GM19043 (cell line): ENCODE results near the gene RERGL.
"Not testable (repeated sequence)": the region's sequence is repeated elsewhere in the genome, so short reads cannot be mapped to it uniquely, and the experiment has no call there.

Source experiments
- ATAC-seq: cut with Tn5 transposase; IDR thresholded peaks from one replicate; pipeline ENCODE4 v1.9.1; 2021; ENCODE audit warnings: low read depth; ENCODE audit not compliant: unreplicated experiment

Gene RERGL, protein sequence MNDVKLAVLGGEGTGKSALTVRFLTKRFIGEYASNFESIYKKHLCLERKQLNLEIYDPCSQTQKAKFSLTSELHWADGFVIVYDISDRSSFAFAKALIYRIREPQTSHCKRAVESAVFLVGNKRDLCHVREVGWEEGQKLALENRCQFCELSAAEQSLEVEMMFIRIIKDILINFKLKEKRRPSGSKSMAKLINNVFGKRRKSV

DNA sequence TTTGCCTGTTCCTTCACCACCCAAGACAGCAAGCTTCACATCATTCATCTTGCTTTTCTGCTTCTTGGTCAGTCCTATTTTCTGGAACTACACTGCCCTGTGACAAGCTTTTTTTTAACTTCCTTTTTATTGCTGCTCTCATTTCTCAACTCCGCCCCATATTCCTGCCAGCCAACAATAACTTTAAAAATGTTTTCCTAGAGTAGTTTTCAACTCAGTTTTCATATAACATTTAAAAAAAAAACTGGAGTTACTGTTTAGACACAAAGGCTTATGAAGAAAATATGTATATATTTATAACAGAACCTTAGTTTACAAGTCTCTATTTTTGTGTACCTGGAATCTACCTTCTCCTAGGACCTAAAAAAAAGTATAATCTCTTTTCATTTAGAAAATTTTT is at the start of gene RERGL:
RERGL (minus strand) TSS at position 101 of the 400 bp plus-strand sequence; CDS start at position 48, 53 bp downstream.
- no peak for ATAC-seq

DNA sequence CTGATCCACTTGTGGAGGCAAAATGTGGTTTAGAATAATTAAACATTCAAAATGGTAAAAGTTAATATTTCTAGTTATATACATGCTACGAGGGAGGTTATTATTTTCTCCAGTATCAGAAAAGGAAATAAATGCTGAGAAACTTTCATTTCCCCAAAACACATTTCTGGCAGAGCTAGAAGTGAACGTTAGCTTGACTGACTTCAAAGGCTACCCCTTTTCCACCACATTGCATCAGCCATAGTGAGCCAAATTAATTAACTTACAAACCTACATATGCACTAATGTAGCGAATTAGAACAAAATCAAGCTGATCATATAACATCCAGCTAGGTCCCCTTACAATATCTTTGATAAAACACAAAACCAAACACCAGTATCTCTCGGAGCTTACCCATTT is 49.3 kb upstream of the RERGL start:
- ATAC-seq = no peak

DNA sequence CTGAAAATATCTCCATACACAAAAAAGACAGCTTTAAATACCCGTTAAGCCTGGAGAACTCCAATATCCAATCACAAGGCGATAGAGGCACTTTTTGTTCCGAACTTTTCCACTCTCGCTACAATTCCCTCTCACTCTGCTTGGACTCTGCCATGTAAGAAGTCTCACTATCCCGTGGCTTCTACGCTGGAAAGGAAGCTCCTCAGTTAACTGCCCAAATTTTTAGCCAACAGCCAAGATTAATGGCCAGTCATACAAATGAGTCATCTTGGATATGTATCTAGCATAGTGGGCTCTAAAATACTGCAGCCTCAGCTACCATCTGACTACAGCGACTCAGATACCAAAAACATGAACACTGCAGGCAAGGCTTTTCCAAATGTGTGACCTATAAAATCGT is 45.5 kb upstream of the RERGL start:
- no peak for ATAC-seq

DNA sequence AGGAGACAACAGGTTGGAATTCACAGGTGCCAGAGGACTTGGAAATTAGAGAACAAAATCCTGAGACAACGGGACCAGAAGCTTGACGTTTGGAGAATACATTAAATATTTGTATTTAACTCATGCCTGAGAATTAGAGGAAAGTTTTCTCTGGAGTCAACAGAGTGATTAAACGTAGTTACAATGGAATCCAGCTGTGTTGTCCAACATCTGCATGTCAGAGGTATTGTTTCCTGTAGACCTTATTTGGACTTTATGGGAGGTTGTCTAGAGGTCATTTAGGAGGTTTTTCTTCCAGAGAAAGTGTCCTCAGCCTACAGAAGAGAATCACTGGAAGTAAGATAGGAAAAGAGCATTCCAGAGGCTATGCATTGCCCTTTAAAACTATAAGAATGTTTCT is 45.1 kb upstream of the RERGL start:
- no peak for ATAC-seq

DNA sequence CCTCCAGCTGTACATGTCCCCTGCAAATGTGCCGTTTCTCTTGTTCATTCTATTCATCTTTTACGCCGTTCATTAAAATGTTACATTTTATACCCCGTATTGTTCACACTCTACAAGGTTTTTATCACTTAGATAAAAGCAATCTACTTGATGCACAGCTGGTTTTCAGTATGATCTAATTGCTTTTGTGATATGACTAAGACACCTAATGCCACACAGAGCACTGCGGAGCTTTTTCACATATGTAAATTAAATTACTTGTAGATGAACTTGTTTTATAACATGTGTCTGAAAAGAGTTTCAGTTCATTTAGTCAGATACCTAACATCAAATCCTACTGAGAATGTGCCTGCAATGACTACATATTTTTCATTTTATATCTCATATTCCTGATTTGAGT is 40.9 kb upstream of the RERGL start:
- ATAC-seq = no peak

DNA sequence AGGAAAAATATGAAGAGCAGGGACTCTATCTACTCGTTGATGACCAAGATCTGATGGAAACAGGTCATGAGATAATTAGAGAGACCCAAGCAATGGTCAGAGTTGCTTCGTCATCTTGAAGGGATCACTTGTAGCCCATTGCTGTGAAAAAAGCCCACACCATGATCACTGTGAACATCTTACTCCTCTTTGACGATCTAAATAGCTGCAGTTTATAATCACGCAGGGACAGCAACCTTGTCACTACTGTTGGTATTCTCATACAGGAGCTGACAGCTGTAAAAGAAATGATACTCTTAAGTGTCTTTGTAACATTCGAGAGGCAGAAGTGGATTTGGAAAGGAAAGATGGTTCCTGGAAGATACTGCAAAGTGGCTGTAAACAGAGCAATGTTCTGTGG is 33.7 kb upstream of the RERGL start:
- no peak for ATAC-seq

DNA sequence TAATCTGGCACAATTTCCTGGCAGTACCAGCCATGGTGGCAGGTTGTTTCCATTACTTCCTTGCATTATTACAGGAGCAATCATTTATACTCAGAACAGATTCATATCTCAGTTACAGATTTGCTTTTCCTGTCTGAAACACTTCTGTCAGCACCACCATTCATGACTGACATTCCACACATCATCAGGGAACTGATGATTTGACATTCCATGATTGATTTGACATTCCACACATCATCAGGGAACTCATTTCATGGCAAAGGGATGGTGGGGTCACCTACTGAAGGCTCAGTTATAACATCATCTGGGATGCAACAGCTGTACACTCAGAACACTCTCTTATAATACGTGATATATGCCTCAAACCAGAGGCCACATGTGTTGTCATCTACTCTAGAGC is 30.9 kb upstream of the RERGL start:
- no peak for ATAC-seq

DNA sequence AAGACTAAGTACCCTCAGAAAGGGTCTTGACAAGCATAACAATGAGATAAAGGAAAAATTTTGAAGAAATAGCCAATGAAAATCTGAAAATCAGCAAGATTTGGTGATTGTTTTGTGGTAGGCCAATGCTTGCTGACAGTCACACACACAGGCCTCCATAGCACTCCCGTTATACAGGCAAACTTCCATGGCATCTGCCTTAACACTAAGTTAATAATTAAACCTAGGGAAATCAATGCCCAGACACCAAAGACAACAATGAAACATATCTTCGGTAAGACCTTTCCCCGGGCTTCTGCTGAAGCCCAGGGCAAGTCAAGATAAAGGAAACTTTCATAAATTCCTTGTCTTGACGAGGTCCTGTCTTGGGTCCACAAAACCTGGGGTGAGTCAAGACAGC is 18.6 kb upstream of the RERGL start:
- ATAC-seq = no peak

DNA sequence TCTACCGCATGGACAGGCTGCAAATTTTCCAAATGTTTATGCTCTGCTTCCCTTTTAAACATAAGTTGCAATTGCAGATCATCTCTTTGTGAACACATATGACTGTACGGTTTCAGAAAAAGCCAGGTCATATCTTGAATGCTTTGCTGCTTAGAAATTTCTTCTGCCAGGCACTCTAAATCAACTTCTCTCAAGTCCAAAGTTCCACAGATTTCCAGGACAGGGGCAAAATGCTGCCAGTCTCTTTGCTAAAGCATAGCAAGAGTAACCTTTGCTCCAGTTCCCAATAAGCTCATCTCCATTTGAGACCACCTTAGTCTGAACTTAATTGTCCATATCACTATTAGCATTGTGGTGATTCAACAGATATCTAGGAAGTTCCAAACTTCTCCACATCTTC is 13.6 kb upstream of the RERGL start:
- no peak for ATAC-seq

DNA sequence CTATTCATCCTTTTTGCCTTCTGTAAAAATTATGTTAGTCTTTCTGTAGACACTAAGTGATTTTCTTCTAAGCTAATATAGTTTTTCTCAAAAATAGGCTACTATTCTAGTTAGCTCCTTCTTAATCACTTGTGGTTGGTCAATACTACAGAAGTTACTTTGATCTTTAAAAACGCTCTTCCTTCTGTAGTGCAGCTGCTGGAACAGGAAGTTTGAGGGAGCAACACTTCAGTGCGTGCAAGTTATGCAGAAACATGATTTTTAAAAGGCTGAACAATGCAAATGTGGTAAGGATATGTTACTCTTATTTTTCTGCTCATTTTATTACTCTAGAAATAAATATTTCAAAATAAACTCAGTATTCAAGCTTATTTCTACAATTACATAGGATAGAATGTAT is 11.1 kb upstream of the RERGL start:
- no peak for ATAC-seq

DNA sequence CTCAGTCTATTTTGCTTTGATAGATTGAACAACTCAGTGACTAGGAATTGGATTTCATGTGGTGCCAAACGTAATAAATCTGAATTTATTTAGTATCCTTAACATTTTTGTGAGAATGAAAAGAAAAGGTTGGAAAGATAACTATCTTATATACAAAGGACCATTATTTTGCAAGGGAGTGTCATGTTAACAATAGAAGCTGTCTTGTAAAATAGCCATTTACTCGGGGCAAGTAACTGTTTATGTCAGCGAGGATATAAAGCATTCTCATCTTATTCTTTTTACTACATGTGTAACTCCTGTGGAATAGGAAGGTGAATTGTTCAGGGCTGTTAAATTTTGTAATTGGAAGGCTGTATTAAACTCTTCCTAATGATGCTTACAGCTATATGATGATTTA is 5.9 kb downstream of the RERGL start:
- ATAC-seq = no peak

DNA sequence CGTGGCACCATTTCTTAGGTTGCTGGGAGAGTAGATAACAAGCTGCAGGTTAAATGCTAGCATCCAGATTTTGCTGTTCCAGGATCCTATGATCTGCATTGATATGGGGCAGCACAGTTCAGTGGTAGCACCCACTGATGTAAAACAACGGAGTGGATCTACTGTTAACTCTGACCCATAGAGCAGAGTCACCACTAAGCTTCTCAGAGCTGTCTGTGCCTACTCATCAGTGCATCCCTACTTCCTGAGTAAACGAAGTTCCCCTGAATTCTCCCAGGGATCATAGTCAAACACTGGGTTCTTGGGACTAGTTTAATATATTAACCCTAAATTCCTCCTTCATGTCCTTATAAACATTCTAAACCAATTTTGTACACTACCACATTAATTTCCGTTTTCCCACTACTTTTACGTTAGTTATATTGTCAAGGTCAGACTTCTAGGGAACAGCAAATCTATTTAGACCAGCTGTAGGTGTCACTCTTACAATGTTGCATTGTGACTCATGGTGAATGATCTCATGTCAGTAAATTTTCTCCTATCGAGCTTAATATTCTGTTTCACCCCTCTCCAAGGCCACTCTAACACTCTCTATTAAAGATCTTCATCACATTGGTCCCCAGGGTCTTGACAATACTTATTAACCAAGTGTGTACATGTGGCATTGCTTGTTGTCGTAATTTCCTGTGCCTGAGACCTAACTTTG is 10.3 kb downstream of the RERGL start:
- ATAC-seq = no peak

DNA sequence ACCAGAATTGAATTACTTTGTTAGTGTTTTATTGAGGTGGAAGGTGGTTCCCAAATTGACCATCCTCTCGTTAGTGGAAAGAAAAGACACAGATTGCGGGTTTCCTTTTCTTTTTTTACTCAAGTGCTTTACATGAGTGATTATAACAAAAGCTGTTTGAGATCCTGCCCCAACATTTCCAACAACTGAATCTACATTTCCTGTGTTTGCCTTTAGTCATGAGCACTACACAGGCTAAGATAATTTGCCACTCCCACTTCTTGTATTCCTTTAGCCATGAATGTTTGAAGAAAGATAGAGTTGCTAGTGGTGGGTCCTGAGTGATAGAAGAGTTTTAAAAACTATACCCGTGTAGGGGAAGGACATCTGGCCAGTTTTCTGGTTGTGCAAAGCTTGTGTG is 16.0 kb downstream of the RERGL start:
- ATAC-seq = no peak

DNA sequence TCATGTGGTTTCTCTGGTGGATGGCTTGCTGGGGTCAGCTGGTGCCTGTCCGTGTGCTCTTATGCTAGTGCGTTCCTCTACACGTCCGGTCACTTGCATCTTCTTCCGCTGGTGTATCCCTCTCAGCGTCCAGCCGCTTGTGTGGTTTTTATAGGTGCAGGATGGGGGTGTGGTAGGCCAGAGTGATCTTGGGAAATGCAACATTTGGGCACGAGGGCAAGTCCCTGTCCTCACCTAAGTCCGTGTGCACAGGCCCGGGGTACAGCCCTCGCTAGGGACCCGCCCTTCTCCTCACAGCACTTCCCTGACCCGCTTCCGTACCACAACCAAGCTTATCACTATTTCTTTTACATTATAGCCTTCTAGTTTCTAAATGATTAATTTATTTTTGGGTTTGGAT is 17.3 kb downstream of the RERGL start:
- no peak for ATAC-seq

DNA sequence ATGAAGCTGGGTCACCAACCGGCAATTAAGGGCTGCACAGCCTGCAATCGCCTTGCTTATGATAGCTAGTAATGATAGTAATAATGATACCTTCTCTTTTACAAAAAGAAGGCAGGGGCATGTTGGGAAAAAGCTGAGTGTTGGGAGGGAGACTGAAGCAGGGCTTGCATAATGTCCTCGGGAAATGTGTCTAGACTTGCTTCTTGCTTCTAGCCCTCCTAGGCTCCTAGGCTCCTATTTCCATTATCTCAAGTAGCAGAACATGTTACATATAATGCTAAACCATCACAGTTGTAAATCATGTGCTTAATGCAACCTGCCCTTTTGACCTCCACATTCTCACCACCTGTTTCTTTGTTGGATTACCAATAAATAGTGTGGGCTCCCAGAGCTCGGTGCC is 18.7 kb downstream of the RERGL start:
- no peak for ATAC-seq

DNA sequence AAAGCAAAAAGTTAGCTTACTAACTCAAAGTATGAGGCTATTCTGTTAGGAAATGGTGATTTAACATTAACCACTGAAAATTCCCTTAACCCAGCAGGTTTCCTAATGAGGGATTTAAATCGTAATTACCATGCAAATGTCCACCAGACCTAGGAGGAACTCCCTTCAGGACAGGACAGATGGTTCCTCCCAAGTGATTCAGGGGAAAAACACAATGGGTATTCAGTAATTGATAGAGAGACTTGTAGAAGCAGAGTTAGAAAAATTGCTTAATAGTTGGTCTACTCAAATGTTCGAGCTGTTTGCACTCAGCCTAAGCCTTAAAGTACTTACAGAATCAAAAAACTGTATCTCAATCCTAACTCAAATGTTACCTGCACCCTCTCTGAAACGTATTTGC is 21.6 kb downstream of the RERGL start:
- ATAC-seq = no peak

DNA sequence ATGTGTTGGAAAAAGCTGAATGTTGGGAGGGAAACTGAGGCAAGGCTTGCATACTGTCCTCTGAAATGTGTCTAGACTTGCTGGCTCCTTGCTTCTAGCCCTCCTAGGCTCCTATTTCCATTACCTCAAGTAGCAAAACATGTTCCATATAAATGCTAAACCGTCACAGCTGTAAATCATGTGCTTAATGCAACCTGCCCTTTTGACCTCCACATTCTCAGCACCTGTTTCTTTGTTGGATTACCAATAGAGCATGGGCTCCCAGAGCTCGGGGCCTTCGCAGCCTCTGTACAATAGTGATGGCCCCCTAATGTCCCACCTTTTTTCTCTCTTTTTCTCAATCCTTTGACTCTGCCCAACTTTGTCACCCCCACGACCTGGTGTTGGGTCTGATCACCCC is 23.3 kb downstream of the RERGL start:
- no peak for ATAC-seq

DNA sequence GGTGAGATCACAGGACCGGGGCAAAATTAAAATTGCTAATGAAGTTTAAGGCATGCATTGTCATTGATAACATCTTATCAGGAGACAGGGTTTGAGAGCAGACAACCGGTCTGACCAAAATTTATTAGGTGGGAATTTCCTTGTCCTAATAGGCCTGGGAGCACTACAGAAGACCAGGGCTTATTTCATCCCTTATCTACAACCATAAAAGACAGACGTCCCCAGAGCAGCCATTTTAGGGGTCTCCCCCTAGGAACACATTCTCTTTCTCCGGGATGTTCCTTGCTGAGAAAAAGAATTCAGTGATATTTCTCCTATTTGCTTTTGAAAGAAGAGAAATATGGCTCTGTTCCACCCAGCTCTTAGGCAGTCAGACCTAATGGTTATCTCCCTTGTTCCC is 27.1 kb downstream of the RERGL start:
- ATAC-seq = not testable (repeated sequence)

DNA sequence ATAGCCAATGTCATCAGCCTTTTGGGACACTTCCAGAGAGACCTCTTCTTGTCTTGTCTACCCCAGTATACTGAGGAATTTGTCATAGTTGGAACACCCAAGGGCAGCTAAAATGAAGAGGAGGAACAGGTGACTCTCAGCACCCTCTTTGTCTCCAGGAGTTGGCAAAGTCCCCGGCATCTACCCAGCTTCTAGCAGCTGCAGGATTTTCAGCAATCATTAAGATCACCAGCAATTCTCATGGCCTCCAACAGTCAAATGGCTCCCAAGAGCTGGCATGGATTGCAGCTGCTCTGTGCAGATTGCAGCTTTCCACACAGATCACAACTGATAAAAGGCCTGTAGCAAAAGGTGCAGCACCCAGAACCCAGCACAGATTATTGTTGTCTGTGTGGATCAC is 32.9 kb downstream of the RERGL start:
- no peak for ATAC-seq

DNA sequence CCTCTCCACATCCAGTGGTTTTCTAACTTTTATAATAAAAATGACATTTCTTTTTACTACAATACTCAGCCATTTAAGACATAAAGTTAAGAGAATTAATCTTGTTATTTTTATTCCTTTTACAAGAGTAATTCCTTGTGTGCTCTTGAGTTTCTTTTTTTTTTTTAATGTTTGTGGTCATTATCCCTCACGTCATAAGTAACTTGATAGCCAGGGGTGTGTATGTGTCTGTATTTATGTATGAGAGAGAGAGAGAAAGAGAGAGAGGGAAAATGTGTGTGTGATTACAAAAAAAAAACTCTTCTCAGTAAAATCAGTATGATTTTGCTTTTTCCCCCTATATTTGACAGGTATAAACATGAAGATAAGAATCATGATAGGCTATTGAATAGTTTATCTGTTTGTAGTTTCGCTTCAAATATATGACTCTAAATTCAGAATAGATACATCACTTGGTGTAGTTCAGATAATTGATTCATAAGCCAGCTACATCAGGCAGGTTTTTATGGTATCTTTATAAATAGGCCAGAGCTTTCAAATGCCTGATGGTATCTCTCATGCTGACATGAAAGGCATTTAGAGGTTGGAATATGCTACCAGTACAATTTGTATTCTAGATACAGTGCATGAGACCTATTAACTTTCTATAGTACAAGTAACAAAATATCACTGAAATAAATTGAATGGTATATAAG is 34.9 kb downstream of the RERGL start:
- ATAC-seq = no peak

DNA sequence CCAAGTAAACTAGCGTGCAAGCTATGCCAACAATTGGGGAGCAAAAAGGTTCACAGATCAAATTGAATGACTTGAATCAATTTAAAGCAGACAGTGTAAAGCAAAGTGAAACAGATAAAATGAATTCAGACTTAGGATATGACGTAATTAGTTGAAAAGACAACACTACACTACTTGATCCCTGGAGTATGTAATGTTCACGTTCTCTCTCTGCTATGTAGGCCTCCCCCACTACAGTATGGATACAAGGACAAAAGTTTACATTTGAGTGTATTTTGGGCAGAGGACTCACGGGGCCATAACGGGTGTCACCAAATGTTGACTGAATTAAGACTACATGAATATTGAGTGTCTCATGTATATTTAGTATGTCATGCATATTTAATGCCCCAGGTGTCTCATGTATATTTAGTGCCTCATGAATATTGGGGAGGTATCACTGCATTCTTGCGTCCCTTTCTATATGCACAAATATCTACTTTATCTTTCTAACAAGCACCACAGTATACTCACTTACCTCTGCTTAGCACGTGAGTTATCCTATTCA is 44.5 kb downstream of the RERGL start:
- no peak for ATAC-seq
